GM12875 (cell line): ENCODE measurements around the gene BID.
A peak's percentile ranks its signal among the peaks of the same experiment; 100 is the strongest.

Experiments
- H3K4me3 ChIP-seq: one replicate; pipeline ENCODE4 v1.5.1; 2011; ENCODE audit warnings: low read depth, low read length, control low read depth
- TF ChIP-seq, protein P1 (sequence below): IDR thresholded peaks from 2 replicates; pipeline ENCODE4 v1.5.1; 2011; ENCODE audit warnings: low read depth, mild to moderate bottlenecking, control low read depth, inconsistent platforms, low read length, moderate library complexity, borderline replicate concordance; ENCODE audit not compliant: insufficient read depth

Gene BID

DNA sequence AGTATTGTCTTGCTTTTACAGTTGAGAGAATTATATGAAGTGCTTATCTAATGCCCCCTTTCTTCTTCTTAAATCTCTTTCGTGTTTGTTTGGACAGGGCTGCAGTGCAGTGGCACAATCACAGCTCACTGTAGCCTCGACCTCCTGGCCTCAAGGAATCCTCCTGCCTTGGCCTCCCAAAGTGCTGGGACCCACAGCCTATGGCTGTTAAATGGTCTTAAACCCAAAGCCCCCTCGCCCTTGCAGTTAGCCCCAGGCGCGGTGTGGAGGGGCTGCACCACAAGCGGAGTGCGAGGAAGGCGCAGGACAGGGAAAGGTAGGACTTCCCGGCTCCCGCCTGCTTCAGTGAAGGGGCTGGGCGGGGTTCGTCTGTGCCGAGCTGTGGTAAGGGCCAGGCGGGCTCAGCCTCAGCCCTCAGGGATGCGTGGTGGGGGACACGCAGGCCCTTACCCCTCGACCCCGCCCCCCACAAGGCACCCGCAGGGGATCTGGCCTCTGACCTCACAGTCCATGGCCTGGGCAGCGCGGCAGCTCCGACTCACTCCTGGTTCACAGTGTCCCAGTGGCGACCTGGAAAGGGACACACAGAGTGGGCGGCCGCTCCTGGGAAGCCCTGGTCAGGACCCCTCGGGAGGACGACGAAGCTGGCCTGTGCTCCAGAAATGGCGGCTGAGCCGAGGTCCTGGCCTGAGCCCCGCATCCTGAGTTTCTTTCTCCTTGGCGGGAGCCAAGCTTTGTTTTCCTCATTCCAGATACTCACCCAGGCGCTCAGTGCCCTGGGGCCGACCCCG is 24.5 kb downstream of the BID start:
- no peak overlapping the region for H3K4me3 ChIP-seq
- TF ChIP-seq, protein P1, sequence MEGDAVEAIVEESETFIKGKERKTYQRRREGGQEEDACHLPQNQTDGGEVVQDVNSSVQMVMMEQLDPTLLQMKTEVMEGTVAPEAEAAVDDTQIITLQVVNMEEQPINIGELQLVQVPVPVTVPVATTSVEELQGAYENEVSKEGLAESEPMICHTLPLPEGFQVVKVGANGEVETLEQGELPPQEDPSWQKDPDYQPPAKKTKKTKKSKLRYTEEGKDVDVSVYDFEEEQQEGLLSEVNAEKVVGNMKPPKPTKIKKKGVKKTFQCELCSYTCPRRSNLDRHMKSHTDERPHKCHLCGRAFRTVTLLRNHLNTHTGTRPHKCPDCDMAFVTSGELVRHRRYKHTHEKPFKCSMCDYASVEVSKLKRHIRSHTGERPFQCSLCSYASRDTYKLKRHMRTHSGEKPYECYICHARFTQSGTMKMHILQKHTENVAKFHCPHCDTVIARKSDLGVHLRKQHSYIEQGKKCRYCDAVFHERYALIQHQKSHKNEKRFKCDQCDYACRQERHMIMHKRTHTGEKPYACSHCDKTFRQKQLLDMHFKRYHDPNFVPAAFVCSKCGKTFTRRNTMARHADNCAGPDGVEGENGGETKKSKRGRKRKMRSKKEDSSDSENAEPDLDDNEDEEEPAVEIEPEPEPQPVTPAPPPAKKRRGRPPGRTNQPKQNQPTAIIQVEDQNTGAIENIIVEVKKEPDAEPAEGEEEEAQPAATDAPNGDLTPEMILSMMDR = no peak

DNA sequence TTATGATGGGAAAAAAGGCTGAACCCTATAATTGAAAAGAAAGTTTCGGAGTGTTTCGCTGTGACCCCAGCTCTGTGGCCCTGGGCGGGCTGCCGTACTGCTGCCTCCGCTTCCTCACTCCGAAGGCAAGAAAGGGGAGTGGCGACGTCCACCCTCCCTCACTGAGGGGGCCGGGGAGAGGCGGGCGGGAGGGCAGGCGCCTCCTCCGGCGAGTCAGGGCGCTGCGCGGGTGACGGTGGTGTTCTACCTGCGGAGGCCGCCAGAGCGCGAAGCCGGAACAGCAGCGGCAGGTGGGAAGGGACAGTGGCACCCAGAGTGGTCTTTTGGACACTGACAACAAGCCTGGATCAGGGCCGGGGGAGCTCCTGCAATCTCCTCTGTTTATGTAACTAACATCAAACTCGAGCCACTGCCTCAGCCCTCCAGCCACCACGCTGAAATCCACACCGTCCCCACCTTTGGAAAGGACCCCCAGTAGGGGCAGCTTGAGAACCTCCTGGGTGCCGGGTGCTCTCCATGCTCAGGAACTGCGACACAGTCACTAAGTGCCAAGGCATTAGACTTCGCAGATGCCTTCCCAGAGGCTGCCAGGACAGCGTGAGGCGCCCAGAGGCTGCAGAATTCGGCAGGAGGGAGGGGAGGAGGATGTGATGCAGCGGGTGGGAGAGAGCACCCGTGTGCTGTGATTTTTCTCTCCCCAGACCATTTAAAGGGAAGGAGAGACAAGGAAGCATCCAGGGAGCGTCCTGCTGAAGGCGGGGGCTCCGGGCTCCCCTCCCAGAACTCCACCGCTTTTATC is 25.5 kb downstream of the BID start:
- TF ChIP-seq, protein P1 = no peak
- H3K4me3 ChIP-seq = no peak overlapping the region

DNA sequence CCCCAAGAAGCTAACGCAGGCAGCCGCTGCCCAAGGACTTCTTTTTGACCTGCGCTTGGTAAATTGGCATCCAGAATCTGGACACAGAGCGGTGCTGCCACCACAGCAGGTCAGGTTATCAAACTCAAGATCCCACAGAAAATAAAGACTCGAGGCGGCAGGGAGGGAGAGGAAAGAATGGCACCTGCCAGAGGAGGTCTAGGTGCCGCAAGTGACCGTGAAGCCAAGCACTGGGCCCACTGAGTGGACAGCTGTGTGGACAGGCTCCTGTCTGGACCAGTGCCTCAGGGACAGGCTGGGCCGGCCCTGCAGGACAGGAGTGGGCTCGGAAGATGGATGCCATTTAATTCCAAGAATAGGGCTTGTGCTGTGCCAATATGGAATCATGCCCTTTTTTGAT is 27.4 kb downstream of the BID start:
- TF ChIP-seq, protein P1 = no peak
- H3K4me3 ChIP-seq = no peak overlapping the region

DNA sequence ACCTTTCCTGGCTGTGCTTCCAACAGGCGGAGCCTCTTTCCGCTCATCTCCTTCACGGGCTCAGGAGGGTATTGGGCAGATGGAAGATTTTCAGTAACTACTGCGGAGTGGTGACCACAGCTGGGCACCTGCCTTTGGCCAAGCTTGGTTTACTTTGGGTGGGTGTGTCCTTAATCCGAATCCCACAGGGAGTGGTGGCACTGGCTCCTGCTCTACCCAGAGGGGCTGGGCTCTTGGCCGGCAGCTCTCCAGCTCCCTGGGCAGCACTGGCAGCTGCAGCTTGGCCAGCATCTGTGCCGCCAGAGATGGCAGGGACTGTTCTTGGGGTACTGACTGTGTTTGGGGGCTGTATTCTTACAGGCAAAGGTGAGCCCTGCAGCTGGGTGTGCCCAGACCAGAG is 29.8 kb downstream of the BID start:
- TF ChIP-seq, protein P1 = no peak
- no peak overlapping the region for H3K4me3 ChIP-seq

DNA sequence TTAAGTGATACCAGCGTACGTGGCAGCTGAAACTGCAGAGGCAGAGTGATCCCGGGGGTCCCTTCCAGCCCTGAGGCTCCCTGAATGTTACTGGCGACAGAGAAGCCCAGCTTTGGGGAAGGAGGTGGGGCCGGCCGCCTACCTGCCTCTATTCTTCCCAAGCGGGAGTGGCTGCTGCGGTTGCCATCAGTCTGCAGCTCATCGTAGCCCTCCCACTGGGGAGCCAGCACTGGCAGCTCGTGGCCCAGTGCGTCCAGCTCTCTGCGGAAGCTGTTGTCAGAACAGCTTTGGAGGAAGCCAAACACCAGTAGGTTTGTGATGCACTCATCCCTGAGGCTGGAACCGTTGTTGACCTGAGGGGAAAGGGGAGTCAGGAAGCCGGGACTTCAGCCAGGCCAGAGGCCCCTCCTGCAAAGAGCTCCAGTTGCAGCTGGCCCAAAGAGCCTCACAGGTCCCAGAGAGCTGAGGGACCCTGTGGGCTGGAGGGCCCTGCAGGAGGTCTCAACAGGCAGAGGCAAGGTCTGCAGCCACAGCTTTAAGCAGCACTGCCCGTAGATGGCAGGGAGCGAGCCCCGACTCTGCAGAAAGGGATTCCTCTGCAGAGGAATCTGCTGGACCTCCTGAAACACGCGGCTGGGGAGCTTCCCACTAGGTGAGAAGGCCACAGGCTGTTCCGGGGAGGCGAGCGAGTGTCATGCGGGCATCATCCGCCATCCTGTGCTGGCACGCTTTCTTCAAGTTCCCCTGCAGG is 30.4 kb downstream of the BID start:
- TF ChIP-seq, protein P1 = no peak
- no peak overlapping the region for H3K4me3 ChIP-seq

DNA sequence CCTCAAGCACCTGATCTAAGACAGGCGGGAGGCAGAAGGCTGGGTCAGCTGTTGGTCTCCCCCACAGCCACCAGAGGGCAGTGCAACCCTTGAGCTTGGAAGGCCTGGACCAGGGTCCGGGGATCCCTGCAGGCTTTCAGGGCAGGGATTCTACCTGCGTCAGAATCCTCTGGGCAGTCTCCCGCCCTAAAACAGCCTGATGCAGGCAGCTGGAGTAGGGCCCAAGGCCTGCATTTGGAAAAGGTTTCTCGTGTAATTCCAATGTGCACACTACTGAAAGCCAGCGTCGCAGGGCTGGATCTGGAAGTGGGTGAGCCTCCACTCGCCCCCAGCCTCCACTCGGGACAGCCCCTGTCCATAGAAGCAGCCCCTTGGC is 31.8 kb downstream of the BID start:
- TF ChIP-seq, protein P1 = peak; percentile 91

More for the DNA sequence above, 31.8 kb downstream of the BID start:
- no peak overlapping the region for H3K4me3 ChIP-seq
